ENCODE results near the gene NPR2.

NPR2 gene

GRCh38 chr9:35789541-35789940, 1.9 kb upstream of the NPR2 start:
- no peak for DNase-seq (ENCODE audit: extremely low spot score)
- no peak for TF ChIP-seq SUZ12 (IDR thresholded peaks at IDR 0.05)
- TF ChIP-seq ELF4 (IDR thresholded peaks at IDR 0.05): no peak
- no peak for TF ChIP-seq BHLHE40 (IDR thresholded peaks at IDR 0.05; ENCODE audit: borderline replicate concordance)
- TF ChIP-seq HDGF (IDR thresholded peaks at IDR 0.05; ENCODE audit: borderline replicate concordance): no peak
- no peak for TF ChIP-seq TARDBP (IDR thresholded peaks at IDR 0.05)
- no peak for TF ChIP-seq FOXA1 (IDR thresholded peaks at IDR 0.05)
- no peak for TF ChIP-seq ZNF384 (IDR thresholded peaks at IDR 0.05)
- TF ChIP-seq FOXK2 (IDR thresholded peaks at IDR 0.05): no peak
- no peak for TF ChIP-seq LEF1 (IDR thresholded peaks at IDR 0.05; ENCODE audit: borderline replicate concordance)
- no peak for TF ChIP-seq FOXM1 (IDR thresholded peaks at IDR 0.05; ENCODE audit: borderline replicate concordance)
- TF ChIP-seq CTBP1 (IDR thresholded peaks at IDR 0.05; ENCODE audit: borderline replicate concordance): no peak
- no peak for TF ChIP-seq L3MBTL2 (conservative IDR thresholded peaks at IDR 0.05)
- TF ChIP-seq NFRKB (IDR thresholded peaks at IDR 0.05): no peak
- TF ChIP-seq SP1 (IDR thresholded peaks at IDR 0.05): no peak
- TF ChIP-seq ARNT (IDR thresholded peaks at IDR 0.05): no peak
- ChIA-PET CTCF (interaction anchor here (0.6 to 1.4 kb wide), 6 partner anchors 9 to 93 kb away, joined by 3 to 16 read pairs (median 4); partner anchors contain the start of gene SPAG8), POLR2A (interaction anchor here (1.2 kb wide), 1 partner anchor 25 kb away, joined by 8 read pairs; the partner anchor contains the start of gene HINT2)

- CTCF ChIA-PET: interaction anchor here (0.6 to 1.4 kb wide), 10 partner anchors 9 to 1672 kb away, joined by 3 to 16 read pairs (median 4); partner anchors contain the start of gene SPAG8
- POLR2A ChIA-PET: interaction anchor here (1.2 kb wide), 1 partner anchor 24 kb away, joined by 8 read pairs; the partner anchor contains the start of gene HINT2
- DNase-seq (ENCODE audit: extremely low spot score): no peak
- no peak for TF ChIP-seq L3MBTL2 (conservative IDR thresholded peaks at IDR 0.05)
Observed at GRCh38 chr9:35790025-35790384, 1.4 kb upstream of the NPR2 start.

GRCh38 chr9:35790385-35791296, 750 bp upstream of the NPR2 start:
- DNase-seq (ENCODE audit: extremely low spot score): peak; percentile 88
- TF ChIP-seq CTBP1 (IDR thresholded peaks at IDR 0.05; ENCODE audit: borderline replicate concordance) (no peak), LEF1 (IDR thresholded peaks at IDR 0.05; ENCODE audit: borderline replicate concordance) (no peak), SUZ12 (IDR thresholded peaks at IDR 0.05) (no peak), ELF4 (IDR thresholded peaks at IDR 0.05) (no peak), FOXK2 (IDR thresholded peaks at IDR 0.05) (no peak), PKNOX1 (IDR thresholded peaks at IDR 0.05) (no peak), SP1 (IDR thresholded peaks at IDR 0.05) (no peak), L3MBTL2 (conservative IDR thresholded peaks at IDR 0.05) (no peak), ZNF384 (IDR thresholded peaks at IDR 0.05) (no peak), FOXA1 (IDR thresholded peaks at IDR 0.05) (no peak), ARNT (IDR thresholded peaks at IDR 0.05) (no peak), TARDBP (IDR thresholded peaks at IDR 0.05) (no peak), FOXM1 (IDR thresholded peaks at IDR 0.05; ENCODE audit: borderline replicate concordance) (no peak), NFRKB (IDR thresholded peaks at IDR 0.05) (no peak), BHLHE40 (IDR thresholded peaks at IDR 0.05; ENCODE audit: borderline replicate concordance) (no peak), HDGF (IDR thresholded peaks at IDR 0.05; ENCODE audit: borderline replicate concordance) (no peak)
- CTCF ChIA-PET: interaction anchor here (0.6 to 1.4 kb wide), 11 partner anchors 10 to 1671 kb away, joined by 3 to 16 read pairs (median 3); partner anchors contain the start of gene SPAG8
- POLR2A ChIA-PET: interaction anchor here (1.2 kb wide), 1 partner anchor 24 kb away, joined by 8 read pairs; the partner anchor contains the start of gene HINT2

- DNase-seq (ENCODE audit: extremely low spot score): no peak
- ChIA-PET POLR2A (no interaction called here), CTCF (interaction anchor here (0.5 kb wide), 1 partner anchor 230 kb away, joined by 3 read pairs; no protein-coding TSS in a partner anchor)
- TF ChIP-seq L3MBTL2 (conservative IDR thresholded peaks at IDR 0.05): no peak
- TF ChIP-seq TARDBP (IDR thresholded peaks at IDR 0.05): no peak
- TF ChIP-seq FOXA1 (IDR thresholded peaks at IDR 0.05): no peak
- TF ChIP-seq SUZ12 (IDR thresholded peaks at IDR 0.05): no peak
- no peak for TF ChIP-seq PKNOX1 (IDR thresholded peaks at IDR 0.05)
- TF ChIP-seq BHLHE40 (IDR thresholded peaks at IDR 0.05; ENCODE audit: borderline replicate concordance): no peak
- no peak for TF ChIP-seq FOXK2 (IDR thresholded peaks at IDR 0.05)
- TF ChIP-seq ARNT (IDR thresholded peaks at IDR 0.05): no peak
- TF ChIP-seq ELF4 (IDR thresholded peaks at IDR 0.05): no peak
- no peak for TF ChIP-seq CTBP1 (IDR thresholded peaks at IDR 0.05; ENCODE audit: borderline replicate concordance)
- TF ChIP-seq SP1 (IDR thresholded peaks at IDR 0.05): no peak
- no peak for TF ChIP-seq LEF1 (IDR thresholded peaks at IDR 0.05; ENCODE audit: borderline replicate concordance)
- TF ChIP-seq HDGF (IDR thresholded peaks at IDR 0.05; ENCODE audit: borderline replicate concordance): no peak
- TF ChIP-seq ZNF384 (IDR thresholded peaks at IDR 0.05): no peak
- no peak for TF ChIP-seq FOXM1 (IDR thresholded peaks at IDR 0.05; ENCODE audit: borderline replicate concordance)
- no peak for TF ChIP-seq NFRKB (IDR thresholded peaks at IDR 0.05)
Observed at GRCh38 chr9:35792024-35792813, 828 bp downstream of the NPR2 start.

GRCh38 chr9:35792826-35793225, 1.4 kb downstream of the NPR2 start:
- no peak for DNase-seq (ENCODE audit: extremely low spot score)
- TF ChIP-seq HDGF (IDR thresholded peaks at IDR 0.05; ENCODE audit: borderline replicate concordance) (no peak), NFRKB (IDR thresholded peaks at IDR 0.05) (no peak), FOXK2 (IDR thresholded peaks at IDR 0.05) (no peak), TARDBP (IDR thresholded peaks at IDR 0.05) (no peak), FOXM1 (IDR thresholded peaks at IDR 0.05; ENCODE audit: borderline replicate concordance) (no peak), PKNOX1 (IDR thresholded peaks at IDR 0.05) (no peak), ELF4 (IDR thresholded peaks at IDR 0.05) (no peak), BHLHE40 (IDR thresholded peaks at IDR 0.05; ENCODE audit: borderline replicate concordance) (no peak), ARNT (IDR thresholded peaks at IDR 0.05) (no peak), ZNF384 (IDR thresholded peaks at IDR 0.05) (no peak)
- CTCF ChIA-PET: interaction anchor here (0.5 kb wide), 1 partner anchor 230 kb away, joined by 3 read pairs; no protein-coding TSS in a partner anchor
- POLR2A ChIA-PET: no interaction called here
